Epithelial cell of esophagus (primary cell): ENCODE data around the gene IGLL5.

Experiments used
- DNase-seq: peaks from one replicate; pipeline ENCODE4 v3.0.0; 2010; ENCODE audit warnings: low read depth
- H3K4me3 ChIP-seq: 2 replicates; pipeline ENCODE4 v1.5.1; 2011; ENCODE audit warnings: mild to moderate bottlenecking, low read length, control low read depth
- CTCF ChIP-seq: IDR thresholded peaks from 2 replicates; pipeline ENCODE4 v1.5.1; 2011; ENCODE audit warnings: low read depth, mild to moderate bottlenecking, low read length, control low read depth, inconsistent platforms; ENCODE audit not compliant: insufficient read depth; ENCODE audit errors: missing control alignments

The IGLL5 gene

GRCh38 chr22:22916215-22916951 lies 28.8 kb downstream of the IGLL5 start:
- TF ChIP-seq CTCF, result no peak
- no peak overlapping the region for H3K4me3 ChIP-seq
- no peak for DNase-seq

- no peak for DNase-seq
- H3K4me3 ChIP-seq, result no peak overlapping the region
- no peak for TF ChIP-seq CTCF
Observed at GRCh38 chr22:22916952-22917290, 29.3 kb downstream of the IGLL5 start.

DNA sequence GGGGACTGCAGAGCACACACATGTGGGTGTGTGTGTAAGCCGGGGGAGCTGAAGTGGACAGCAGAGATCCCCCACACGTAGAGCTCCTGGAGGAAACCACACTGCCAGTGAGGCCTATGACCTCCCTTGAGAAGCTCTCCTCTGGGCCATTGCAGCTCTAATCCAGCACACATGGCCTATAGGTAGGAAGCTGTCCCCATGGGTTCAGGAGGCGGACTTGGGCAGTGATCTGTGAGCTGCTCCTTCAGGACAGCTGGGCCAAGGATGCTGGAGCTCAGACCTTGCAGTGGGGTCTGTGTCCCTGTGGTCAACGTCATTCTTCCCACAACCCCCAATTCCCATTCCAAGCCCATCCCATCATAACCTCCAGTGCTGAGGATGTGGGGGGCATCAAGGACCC lies 29.8 kb downstream of the IGLL5 start:
- DNase-seq, result no peak
- no peak overlapping the region for H3K4me3 ChIP-seq
- no peak for TF ChIP-seq CTCF

DNA sequence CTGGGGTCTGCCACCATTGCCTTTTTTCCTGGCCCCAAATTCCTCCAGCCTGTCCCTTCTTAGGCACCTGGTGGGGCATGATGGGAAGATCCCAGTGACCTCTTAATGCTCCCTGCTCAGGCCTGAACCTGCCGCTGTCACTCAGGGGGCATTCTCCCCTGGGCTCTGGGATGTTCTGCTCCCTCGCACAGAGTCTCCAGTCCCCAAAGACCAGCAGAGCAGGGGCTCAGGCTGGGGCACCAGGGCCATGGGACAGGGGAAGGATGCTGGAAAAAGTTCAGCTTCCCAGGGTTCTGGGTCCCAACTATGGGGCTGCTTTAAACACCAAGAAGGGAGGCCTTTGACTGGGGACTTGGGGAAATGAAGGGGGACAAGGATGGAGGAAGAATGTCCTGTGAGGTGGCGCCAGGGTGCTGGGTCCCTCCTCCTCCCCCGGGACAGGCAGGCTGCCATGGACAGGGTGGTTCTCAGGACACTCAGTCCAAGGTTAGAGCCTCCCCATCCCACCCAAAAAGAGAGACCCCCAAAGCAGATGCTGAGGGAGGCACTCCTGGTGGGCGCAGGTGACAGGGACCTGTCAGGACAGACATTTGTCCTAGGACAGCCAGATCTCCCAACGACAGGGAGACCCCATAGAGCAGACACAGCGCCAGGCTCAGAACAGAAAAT lies 30.8 kb downstream of the IGLL5 start:
- no peak for TF ChIP-seq CTCF
- no peak for DNase-seq
- H3K4me3 ChIP-seq, result no peak overlapping the region

DNA sequence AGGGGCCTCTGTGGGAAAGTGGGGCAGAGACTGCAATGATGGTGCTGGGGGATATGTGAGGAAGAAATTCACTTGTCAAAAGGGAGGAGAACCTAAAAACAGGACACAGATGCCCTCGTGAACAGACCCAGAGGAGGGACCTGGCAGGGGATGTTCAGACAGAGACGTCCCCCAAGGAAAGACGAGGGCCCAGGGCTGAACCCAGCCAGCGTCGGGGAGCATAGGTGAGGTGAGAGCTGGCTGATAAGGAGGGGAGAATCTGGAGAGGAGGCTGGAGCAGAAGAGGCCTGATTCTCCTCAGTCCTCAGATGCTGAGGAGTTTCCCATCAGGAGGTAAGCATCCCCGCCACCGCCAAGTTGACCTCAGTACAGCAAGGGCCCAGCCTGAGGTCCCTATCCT lies 31.4 kb downstream of the IGLL5 start:
- no peak for DNase-seq
- no peak for TF ChIP-seq CTCF
- no peak overlapping the region for H3K4me3 ChIP-seq

GRCh38 chr22:22920104-22920654 lies 32.6 kb downstream of the IGLL5 start:
- TF ChIP-seq CTCF, result no peak
- DNase-seq, result no peak

DNA sequence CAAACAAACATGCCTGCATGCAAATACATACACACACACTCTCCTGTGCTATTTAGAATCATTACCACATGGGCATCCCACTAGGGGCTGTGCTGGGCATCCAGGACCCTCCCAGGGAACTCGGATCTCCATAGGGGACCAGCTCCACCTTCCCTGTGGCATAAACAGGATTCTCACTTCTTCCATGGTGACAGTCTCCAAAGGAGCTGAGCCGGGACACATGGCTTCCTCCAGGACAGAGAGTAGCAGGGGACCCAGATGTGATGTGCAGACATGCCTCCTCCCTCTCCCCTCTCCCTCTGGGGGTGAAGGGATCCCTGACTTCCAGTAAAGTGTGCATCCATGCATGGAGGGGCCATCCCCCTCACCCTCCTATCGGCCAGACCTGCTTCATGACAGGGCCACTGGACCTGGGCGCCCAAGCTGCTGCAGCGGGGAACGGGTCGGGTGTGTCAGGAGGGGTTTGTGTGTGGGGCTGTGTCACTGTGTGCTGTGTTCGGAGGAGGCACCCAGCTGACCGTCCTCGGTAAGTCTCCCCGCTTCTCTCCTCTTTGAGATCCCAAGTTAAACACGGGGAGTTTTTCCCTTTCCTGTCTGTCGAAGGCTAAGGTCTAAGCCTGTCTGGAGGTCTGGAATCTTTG lies 33.4 kb downstream of the IGLL5 start:
- no peak for TF ChIP-seq CTCF
- no peak overlapping the region for H3K4me3 ChIP-seq
- no peak for DNase-seq

More at GRCh38 chr22:22920104-22920654, 32.6 kb downstream of the IGLL5 start:
- no peak overlapping the region for H3K4me3 ChIP-seq
